Brain microvascular endothelial cell (primary cell): Measurements from ENCODE around the gene ARPC2.
A peak's percentile ranks its signal among the peaks of the same experiment; 100 is the strongest.
"Not testable (repeated sequence)": the region's sequence is repeated elsewhere in the genome, so short reads cannot be mapped to it uniquely, and the experiment has no call there.

Experiments
- DNase-seq: peaks from one replicate; pipeline ENCODE4 v3.0.0-alpha.2; 2020
- H3K27ac ChIP-seq: fragments of 250-450 bp; sonication (Bioruptor Pico); 2 replicates; pipeline ENCODE4 v1.5.1; 2020; ENCODE audit warnings: mild to moderate bottlenecking, moderate library complexity
- H3K27me3 ChIP-seq: fragments of 250-450 bp; sonication (Bioruptor Pico); replicated peaks from 2 replicates; pipeline ENCODE4 v1.5.1; 2020; ENCODE audit warnings: mild to moderate bottlenecking
- H3K36me3 ChIP-seq: fragments of 250-450 bp; sonication (Bioruptor Pico); replicated peaks from 2 replicates; pipeline ENCODE4 v1.5.1; 2020; ENCODE audit warnings: mild to moderate bottlenecking
- H3K4me3 ChIP-seq: 2 replicates; pipeline ENCODE4 v1.5.1; 2011; ENCODE audit warnings: low read depth, mild to moderate bottlenecking, control low read depth, low read length, moderate library complexity
- in situ Hi-C: cut with HindIII; loops from 2 replicates; pipeline ENCODE4 v1.10.0; 2017; ENCODE audit warnings: low sequenced_read_pairs, low pct_ligation_motif_present
- TF ChIP-seq, protein P1 (sequence below): IDR thresholded peaks from 2 replicates; pipeline ENCODE4 v1.5.1; 2011; ENCODE audit warnings: low read depth, mild to moderate bottlenecking, moderate library complexity, low read length, control low read depth, inconsistent platforms; ENCODE audit errors: missing control alignments

The ARPC2 gene

DNA sequence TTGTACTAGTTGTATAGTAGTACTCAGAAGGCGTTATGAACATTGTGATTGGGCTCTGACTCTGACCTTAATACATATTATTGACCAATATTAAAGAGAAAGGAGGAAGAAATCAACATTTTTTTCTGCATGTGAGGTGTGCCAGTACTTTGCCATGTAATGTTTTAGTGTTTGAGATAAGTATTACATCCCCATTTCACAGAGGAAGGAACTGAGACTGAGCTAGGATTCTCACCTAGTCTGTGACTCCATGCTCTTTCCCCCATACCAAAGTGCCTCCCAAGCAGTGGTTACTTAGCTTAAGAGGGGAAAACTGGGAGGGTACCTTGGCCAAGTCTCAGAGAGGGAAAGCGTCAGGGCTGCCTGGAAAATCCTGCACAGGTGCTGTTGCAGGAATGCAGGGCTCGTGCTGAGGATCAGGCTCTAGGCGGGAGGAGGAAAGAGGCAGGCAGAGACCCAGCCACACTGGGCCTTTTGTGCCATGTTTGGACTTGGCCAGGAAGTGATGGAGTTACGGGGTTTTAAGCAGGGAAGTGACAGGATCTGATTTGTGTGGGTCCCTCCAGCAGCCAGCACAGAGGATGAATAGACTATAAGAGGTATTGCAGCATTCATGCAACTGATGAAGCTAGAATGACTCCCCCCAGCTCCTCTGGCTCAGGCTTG, 55.0 kb downstream of the ARPC2 start:
- TF ChIP-seq, protein P1, sequence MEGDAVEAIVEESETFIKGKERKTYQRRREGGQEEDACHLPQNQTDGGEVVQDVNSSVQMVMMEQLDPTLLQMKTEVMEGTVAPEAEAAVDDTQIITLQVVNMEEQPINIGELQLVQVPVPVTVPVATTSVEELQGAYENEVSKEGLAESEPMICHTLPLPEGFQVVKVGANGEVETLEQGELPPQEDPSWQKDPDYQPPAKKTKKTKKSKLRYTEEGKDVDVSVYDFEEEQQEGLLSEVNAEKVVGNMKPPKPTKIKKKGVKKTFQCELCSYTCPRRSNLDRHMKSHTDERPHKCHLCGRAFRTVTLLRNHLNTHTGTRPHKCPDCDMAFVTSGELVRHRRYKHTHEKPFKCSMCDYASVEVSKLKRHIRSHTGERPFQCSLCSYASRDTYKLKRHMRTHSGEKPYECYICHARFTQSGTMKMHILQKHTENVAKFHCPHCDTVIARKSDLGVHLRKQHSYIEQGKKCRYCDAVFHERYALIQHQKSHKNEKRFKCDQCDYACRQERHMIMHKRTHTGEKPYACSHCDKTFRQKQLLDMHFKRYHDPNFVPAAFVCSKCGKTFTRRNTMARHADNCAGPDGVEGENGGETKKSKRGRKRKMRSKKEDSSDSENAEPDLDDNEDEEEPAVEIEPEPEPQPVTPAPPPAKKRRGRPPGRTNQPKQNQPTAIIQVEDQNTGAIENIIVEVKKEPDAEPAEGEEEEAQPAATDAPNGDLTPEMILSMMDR: no peak
- no peak for DNase-seq
- no peak overlapping the region for H3K27ac ChIP-seq
- H3K36me3 ChIP-seq: peaks cover 39% of the 10 kb centered on the region
- in situ Hi-C loops: no loop called here
- no peak overlapping the region for H3K4me3 ChIP-seq
- H3K27me3 ChIP-seq: no peaks in the 10 kb centered on the region

DNA sequence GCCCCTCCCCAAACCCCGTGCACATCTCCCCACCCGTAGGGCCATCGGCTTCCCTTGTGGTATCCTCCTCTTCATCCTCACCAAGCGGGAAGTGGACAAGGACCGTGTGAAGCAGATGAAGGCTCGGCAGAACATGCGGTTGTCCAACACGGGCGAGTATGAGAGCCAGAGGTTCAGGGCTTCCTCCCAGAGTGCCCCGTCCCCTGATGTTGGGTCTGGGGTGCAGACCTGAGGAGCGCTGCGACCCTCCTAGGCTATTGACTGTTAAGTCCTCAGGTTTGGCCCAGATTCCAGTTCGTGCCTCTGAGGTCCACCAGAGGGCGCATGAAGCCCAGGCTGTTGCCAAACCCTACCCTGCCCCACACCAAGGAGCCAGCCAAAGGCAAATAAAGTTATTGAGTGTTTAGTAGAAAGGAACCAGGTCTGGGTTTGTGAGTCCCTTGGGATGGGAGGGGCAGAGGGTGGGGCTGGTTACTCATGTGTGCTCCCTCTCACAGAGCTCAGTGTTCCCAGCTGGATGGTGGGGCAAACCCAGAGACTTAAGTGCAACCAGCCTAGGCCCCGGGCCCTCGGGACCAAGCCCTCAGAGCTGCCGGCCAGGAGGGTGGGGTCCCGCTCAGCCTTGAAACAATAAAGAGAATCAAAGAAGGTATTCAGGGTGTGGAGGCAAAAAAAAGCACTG, 55.7 kb downstream of the ARPC2 start:
- no peak overlapping the region for H3K27ac ChIP-seq
- TF ChIP-seq, protein P1: peak; percentile 92
- no peak overlapping the region for H3K4me3 ChIP-seq
- peaks cover 39% of the 10 kb centered on the region for H3K36me3 ChIP-seq
- no peaks in the 10 kb centered on the region for H3K27me3 ChIP-seq
- in situ Hi-C loops: no loop called here
- DNase-seq: peak; percentile 81

DNA sequence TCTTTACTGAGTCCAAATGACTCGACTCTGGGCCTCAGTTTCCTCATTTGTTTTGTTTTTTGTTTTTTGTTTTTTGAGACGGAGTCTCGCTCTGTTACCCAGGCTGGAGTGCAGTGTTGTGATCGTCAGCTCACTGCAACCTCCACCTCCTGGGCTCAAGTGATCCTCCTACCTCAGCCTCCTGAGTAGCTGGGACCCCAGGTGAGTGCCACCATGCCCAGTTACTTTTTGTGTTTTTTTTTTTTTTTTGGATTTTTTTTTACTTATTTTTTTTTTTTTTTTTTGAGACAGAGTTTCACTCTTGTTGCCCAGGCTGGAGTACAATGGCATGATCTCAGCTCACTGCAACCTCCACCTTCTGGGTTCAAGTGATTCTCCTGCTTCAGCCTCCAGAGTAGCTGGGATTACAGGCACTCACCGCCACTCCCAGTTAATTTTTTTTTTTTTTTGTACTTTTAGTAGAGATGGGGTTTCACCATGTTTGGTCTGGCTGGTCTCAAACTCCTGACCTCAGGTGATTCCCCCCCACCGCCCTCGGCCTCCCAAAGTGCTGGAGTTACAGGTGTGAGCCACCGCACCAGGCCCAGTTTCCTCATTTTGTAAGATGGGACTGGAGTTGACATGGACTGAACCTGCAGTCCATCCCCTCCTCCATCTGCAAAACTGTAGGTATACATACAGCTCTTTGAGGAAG, 56.4 kb downstream of the ARPC2 start:
- H3K27ac ChIP-seq, H3K27me3 ChIP-seq, in situ Hi-C loops, H3K4me3 ChIP-seq, DNase-seq: not testable (repeated sequence)
- peaks cover 45% of the 10 kb centered on the region for H3K36me3 ChIP-seq

DNA sequence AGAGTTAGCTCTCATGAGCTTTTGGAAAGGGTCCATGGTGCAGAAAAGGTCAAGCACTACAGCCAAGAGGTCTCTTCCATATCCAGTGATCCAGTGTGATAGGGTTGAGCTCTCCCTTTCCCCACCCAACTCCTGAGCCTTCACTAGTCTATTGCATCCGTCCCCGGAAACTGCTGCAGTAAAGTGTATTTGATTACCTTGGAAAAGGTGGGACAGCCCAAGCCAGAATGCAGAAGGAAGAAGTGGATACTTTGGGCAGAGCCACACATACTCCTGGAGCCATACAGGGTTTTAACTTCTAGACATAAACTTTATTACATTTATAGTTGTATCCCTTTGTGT, 56.9 kb downstream of the ARPC2 start:
- TF ChIP-seq, protein P1: no peak
- no peaks in the 10 kb centered on the region for H3K27me3 ChIP-seq
- peaks cover 49% of the 10 kb centered on the region for H3K36me3 ChIP-seq
- H3K4me3 ChIP-seq: no peak overlapping the region
- in situ Hi-C loops: no loop called here
- DNase-seq: no peak
- H3K27ac ChIP-seq: no peak overlapping the region

DNA sequence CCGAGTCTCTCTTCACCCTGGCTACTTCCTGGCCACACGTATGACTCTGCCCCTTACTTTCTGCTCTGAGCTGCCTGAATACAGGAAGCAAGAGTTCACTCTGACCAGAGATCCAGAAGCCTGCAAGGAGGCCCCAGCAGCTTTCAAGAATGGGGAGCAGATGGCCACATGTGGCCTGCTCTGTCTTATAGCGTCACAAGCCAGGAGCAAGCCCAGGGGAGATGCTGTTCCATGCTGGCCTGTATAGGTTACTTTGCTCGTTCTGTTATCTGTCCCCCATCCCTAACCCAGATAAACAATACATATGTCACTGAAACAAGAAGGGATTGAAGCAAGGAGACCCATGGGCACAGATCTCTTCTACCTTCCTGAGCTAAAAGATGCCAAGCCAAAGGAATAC, 57.6 kb downstream of the ARPC2 start:
- Histone ChIP-seq H3K36me3 (peaks cover 56% of the 10 kb centered on the region), H3K27me3 (no peaks in the 10 kb centered on the region), H3K4me3 (no peak overlapping the region), H3K27ac (no peak overlapping the region)
- TF ChIP-seq, protein P1: no peak
- in situ Hi-C loops: no loop called here
- no peak for DNase-seq

DNA sequence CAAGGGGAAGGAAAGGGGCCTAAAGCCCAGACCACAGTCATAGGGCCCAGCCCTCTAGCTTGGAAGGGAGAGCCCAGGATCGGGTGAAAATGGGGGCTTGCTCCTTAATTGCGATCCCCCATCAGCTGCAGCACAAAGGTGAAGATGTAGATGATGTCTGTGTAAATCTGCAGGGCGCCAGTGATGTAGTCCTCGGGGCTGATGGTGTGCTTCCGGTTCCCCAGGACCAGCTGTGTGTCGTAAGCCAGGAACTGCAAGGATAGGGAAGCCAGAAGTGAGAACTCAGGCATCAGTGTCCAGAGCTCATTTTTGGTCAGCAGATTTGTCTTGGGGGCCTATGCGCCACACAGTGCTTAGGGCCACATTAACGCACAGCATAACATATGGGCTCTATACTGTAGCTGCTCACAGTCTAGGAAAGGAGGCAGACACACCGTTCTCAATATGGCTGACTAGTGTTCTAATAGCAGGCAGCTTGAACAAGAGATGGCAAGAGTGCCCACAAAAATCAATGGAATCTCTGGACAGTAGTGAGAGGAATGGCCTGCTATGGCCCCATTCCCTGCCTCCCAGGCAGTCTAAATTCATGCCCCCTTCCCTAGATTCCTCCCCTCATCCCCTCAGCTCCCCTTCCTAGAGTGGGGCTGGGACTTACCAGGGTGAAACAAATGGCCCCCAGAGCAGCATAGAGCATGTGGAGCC, 58.5 kb downstream of the ARPC2 start:
- in situ Hi-C loops: no loop called here
- H3K27me3 ChIP-seq: no peaks in the 10 kb centered on the region
- DNase-seq: no peak
- TF ChIP-seq, protein P1: no peak
- no peak overlapping the region for H3K4me3 ChIP-seq
- H3K36me3 ChIP-seq: peaks cover 64% of the 10 kb centered on the region
- H3K27ac ChIP-seq: no peak overlapping the region
